HepG2 (cell line): ENCODE measurements around the gene DSTN. TPM values are rescaled to one million over a fixed set of nuclear protein-coding genes. Genes with fewer than 3 reads are reported as not detected.

Experiments
- GTF3A ChIP-seq: sonication (generic); formaldehyde crosslinking; conservative IDR thresholded peaks from 2 replicates; pipeline ENCODE4 v1.4.0; 2020; ENCODE audit warnings: mild to moderate bottlenecking, missing genetic modification reagents
- MIXL1 ChIP-seq: IDR thresholded peaks from 2 replicates; pipeline ENCODE4 v1.6.1; 2016
- PAX8 ChIP-seq: sonication (generic); formaldehyde crosslinking; IDR thresholded peaks from 2 replicates; pipeline ENCODE4 v1.8.0; 2022; ENCODE audit warnings: mild to moderate bottlenecking, missing genetic modification reagents, borderline replicate concordance
- PITX1 ChIP-seq: sonication (generic); formaldehyde crosslinking; IDR thresholded peaks from 2 replicates; pipeline ENCODE4 v1.5.1; 2020; ENCODE audit warnings: mild to moderate bottlenecking, missing genetic modification reagents
- SMAD1 ChIP-seq: sonication (generic); formaldehyde crosslinking; IDR thresholded peaks from 2 replicates; pipeline ENCODE4 v1.4.0; 2020; ENCODE audit warnings: missing genetic modification reagents, low read depth, mild to moderate bottlenecking, borderline replicate concordance
- SUZ12 ChIP-seq: fragments of 150-350 bp; IDR thresholded peaks from 2 replicates; pipeline ENCODE4 v1.6.1; 2014; ENCODE audit warnings: low read depth, low read length
- TBX3 ChIP-seq: fragments of 450-650 bp; IDR thresholded peaks from 2 replicates; pipeline ENCODE4 v1.6.1; 2017; ENCODE audit warnings: antibody characterized with exemption, mild to moderate bottlenecking, inconsistent platforms, borderline replicate concordance
- U2AF2 ChIP-seq: fragments of 200-400 bp; formaldehyde crosslinking; IDR thresholded peaks from 2 replicates; pipeline ENCODE4 v1.6.1; 2017; ENCODE audit warnings: low read depth, mild to moderate bottlenecking, low read length
- ZNF761 ChIP-seq: sonication (generic); formaldehyde crosslinking; conservative IDR thresholded peaks from 2 replicates; pipeline ENCODE4 v1.4.0; 2020; ENCODE audit warnings: mild to moderate bottlenecking, missing genetic modification reagents
- polyA plus RNA-seq, 8 experiments: library from polyadenylated mRNA; depleted of rRNA in 3 of 8; stranded (reverse) in 7 of 8; unstranded in 1 of 8; fragments of >200 nt; fragmentation: Illumina TruSeq in 4 of 8; extraction: Trizol in 4 of 8; gene quantifications; 2 replicates each; pipeline versions ENCODE4 v1.2.1 to v1.2.3, GENCODE V29; 2011 to 2016; ENCODE audit warnings: low read depth in 4 of 8, missing spikeins in 1 of 8, mixed read lengths in 1 of 8; ENCODE audit not compliant: insufficient read depth in 1 of 8
- total RNA-seq, 5 experiments: library from RNA; depleted of rRNA; stranded (reverse); fragments of >200 nt; fragmentation: Illumina TruSeq; extraction: Trizol; gene quantifications; 2 replicates each; pipeline ENCODE4 v1.2.3, GENCODE V29; 2016; ENCODE audit warnings: low read depth in 1 of 5
- TF ChIP-seq, protein P1 (sequence below): sonication (generic); formaldehyde crosslinking; IDR thresholded peaks from 2 replicates; pipeline ENCODE4 v1.4.0; 2020; ENCODE audit warnings: mild to moderate bottlenecking, missing genetic modification reagents, borderline replicate concordance
- TF ChIP-seq, protein P2 (sequence below): sonication (generic); formaldehyde crosslinking; IDR thresholded peaks from 2 replicates; pipeline ENCODE4 v1.5.0; 2020; ENCODE audit warnings: mild to moderate bottlenecking, missing genetic modification reagents, borderline replicate concordance
- TF ChIP-seq, protein P3 (sequence below): sonication (generic); formaldehyde crosslinking; IDR thresholded peaks from 2 replicates; pipeline ENCODE4 v1.5.0; 2020; ENCODE audit warnings: mild to moderate bottlenecking, missing genetic modification reagents

Gene DSTN
- total and polyA plus RNA-seq, 2 of the 13 experiments (the other 11 are each of a cell fraction or from before 2014, with no cell fraction given): 27.6 to 106 TPM

DNA sequence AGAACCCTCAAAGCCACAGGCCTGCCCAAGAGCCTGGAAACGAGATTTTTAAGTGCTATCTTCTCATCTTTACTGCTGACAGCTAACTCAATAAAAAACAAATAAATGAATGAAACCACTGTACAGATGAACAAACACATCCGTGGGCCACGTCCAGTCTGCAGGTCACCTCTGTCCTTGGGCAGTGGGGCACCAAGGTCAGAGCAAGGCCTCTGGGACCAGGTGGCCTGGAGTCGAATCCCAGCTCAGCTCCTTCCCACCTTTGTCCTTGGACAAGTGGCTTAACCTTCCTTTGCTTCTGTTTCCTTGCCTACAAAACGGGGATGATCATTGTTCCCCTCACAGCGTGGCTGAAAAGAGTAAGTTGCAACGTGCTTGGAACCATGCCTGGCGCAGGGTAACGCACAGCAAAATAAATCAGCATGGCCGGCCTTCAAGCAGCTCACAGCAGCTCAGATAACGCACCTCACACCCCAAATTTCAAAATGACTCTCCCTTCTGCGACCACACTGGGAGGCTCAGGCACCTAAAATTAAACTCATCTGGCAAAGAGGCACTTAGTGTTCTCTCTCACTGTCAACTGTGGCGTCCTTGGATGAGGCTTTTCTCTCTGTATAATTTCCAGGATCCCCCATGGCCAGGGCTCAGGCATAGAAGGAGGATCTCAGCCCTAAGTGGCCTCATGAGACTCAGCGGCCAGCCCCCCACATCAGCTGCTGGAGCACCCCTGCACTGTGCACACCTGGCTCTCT lies 76.5 kb downstream of the DSTN start (continued):
- TF ChIP-seq, protein P1, sequence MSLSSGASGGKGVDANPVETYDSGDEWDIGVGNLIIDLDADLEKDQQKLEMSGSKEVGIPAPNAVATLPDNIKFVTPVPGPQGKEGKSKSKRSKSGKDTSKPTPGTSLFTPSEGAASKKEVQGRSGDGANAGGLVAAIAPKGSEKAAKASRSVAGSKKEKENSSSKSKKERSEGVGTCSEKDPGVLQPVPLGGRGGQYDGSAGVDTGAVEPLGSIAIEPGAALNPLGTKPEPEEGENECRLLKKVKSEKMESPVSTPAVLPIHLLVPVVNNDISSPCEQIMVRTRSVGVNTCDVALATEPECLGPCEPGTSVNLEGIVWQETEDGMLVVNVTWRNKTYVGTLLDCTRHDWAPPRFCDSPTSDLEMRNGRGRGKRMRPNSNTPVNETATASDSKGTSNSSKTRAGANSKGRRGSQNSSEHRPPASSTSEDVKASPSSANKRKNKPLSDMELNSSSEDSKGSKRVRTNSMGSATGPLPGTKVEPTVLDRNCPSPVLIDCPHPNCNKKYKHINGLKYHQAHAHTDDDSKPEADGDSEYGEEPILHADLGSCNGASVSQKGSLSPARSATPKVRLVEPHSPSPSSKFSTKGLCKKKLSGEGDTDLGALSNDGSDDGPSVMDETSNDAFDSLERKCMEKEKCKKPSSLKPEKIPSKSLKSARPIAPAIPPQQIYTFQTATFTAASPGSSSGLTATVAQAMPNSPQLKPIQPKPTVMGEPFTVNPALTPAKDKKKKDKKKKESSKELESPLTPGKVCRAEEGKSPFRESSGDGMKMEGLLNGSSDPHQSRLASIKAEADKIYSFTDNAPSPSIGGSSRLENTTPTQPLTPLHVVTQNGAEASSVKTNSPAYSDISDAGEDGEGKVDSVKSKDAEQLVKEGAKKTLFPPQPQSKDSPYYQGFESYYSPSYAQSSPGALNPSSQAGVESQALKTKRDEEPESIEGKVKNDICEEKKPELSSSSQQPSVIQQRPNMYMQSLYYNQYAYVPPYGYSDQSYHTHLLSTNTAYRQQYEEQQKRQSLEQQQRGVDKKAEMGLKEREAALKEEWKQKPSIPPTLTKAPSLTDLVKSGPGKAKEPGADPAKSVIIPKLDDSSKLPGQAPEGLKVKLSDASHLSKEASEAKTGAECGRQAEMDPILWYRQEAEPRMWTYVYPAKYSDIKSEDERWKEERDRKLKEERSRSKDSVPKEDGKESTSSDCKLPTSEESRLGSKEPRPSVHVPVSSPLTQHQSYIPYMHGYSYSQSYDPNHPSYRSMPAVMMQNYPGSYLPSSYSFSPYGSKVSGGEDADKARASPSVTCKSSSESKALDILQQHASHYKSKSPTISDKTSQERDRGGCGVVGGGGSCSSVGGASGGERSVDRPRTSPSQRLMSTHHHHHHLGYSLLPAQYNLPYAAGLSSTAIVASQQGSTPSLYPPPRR: no peak
- TF ChIP-seq GTF3A (CRISPR knock-in tag): no peak
- TF ChIP-seq, protein P2, sequence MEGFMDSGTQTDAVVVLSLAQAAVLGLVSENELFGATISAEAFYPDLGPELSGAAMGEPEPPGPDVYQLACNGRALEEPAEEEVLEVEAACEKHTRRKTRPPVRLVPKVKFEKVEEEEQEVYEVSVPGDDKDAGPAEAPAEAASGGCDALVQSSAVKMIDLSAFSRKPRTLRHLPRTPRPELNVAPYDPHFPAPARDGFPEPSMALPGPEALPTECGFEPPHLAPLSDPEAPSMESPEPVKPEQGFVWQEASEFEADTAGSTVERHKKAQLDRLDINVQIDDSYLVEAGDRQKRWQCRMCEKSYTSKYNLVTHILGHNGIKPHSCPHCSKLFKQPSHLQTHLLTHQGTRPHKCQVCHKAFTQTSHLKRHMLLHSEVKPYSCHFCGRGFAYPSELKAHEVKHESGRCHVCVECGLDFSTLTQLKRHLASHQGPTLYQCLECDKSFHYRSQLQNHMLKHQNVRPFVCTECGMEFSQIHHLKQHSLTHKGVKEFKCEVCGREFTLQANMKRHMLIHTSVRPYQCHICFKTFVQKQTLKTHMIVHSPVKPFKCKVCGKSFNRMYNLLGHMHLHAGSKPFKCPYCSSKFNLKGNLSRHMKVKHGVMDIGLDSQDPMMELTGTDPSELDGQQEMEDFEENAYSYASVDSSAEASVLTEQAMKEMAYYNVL (CRISPR knock-in tag): no peak
- TF ChIP-seq SMAD1 (CRISPR knock-in tag): 0 out of 2 replicates have a peak, but pooled peaks have one; percentile 35
- TF ChIP-seq U2AF2: no peak
- TF ChIP-seq PAX8: no peak
- no peak for TF ChIP-seq TBX3
- TF ChIP-seq SUZ12: no peak
- TF ChIP-seq ZNF761 (CRISPR knock-in tag): no peak
- TF ChIP-seq PITX1 (CRISPR knock-in tag): no peak; the same call in 1 of the 2 replicates
- TF ChIP-seq, protein P3, sequence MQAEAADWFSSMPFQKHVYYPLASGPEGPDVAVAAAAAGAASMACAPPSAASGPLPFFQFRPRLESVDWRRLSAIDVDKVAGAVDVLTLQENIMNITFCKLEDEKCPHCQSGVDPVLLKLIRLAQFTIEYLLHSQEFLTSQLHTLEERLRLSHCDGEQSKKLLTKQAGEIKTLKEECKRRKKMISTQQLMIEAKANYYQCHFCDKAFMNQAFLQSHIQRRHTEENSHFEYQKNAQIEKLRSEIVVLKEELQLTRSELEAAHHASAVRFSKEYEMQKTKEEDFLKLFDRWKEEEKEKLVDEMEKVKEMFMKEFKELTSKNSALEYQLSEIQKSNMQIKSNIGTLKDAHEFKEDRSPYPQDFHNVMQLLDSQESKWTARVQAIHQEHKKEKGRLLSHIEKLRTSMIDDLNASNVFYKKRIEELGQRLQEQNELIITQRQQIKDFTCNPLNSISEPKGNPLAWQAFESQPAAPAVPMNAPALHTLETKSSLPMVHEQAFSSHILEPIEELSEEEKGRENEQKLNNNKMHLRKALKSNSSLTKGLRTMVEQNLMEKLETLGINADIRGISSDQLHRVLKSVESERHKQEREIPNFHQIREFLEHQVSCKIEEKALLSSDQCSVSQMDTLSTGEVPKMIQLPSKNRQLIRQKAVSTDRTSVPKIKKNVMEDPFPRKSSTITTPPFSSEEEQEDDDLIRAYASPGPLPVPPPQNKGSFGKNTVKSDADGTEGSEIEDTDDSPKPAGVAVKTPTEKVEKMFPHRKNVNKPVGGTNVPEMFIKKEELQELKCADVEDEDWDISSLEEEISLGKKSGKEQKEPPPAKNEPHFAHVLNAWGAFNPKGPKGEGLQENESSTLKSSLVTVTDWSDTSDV (CRISPR knock-in tag): no peak
- TF ChIP-seq MIXL1 (CRISPR knock-in tag): no peak
